Right ventricle myocardium inferior (tissue), 1 donor: Measurements from ENCODE around the gene IFNAR1. TPM values are rescaled to one million over a fixed set of nuclear protein-coding genes. Genes with fewer than 3 reads are reported as not detected.

Experiments
- ATAC-seq: fragments of 200-7000 bp; cut with Tn5 transposase; one replicate; pipeline ENCODE4 v1.9.1; 2020; ENCODE audit warnings: mild to moderate bottlenecking, moderate library complexity
- DNase-seq: peaks from one replicate; pipeline ENCODE4 v3.0.0; 2021; ENCODE audit errors: missing footprints
- intact Hi-C: fragments of 100-400 bp; cut with DNase I; formaldehyde crosslinking; loops from one replicate; pipeline ENCODE4 v1.11.0; 2022
- long read RNA-seq: library from polyadenylated mRNA; unstranded; transcript quantifications from one replicate; pipeline ENCODE4 v2.0.0, GENCODE V29; 2021
- total RNA-seq: library from RNA; stranded (reverse); fragmentation: NEBNext Ultra II Directional; extraction: Animal tissue kit (Norgen Biotek cat#: 25700); gene quantifications from one replicate; pipeline ENCODE4 v1.2.1, GENCODE V29; 2021
- donor health status: DM: no; HTN: yes; CAD: no; lungs with severe emphysema.

The IFNAR1 gene
- 31.6 TPM for total RNA-seq
- long read RNA-seq, full-length matches to known transcripts = 6 of 11 reads
- long read RNA-seq, partial matches to known transcripts = 2 of 11 reads
- long read RNA-seq, other reads (novel, unspliced or antisense) = 3 of 11 reads

DNA sequence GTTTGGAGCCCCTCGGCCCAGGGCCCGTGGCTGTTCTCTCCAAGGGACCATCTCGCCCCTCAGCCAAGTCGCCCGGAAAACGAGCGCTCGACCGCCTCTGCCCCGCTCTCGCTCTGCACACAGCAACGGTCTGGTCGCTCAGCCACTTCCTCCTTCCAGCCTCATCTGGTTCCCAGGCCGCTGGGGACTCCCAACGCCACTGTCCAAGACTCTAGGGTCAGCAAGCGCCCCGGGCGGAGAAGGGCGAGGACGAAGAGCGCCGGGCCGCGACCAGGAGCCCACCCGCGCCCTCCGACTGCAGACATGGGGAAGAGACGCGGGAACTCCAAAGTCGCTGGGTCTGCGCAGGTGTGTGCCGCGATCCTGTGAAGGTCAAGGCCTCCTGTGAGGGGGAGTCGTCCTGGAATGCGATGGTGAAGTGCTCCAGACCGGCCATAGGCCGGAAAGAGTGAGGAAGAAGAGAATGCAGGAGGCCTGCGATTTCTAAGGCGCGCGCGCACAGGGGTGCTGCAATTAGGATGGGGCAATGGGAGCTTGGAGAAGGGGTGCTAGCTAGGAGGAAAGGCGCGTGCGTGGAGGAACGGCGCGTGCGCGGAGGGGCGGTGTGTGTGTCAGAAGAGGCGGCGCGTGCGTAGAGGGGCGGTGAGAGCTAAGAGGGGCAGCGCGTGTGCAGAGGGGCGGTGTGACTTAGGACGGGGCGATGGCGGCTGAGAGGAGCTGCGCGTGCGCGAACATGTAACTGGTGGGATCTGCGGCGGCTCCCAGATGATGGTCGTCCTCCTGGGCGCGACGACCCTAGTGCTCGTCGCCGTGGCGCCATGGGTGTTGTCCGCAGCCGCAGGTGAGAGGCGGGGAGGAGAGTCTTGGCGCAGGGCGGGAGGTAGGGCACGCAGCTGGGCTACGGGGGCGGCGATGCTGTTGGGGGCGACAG lies at the start of gene IFNAR1:
IFNAR1 (plus strand) TSS at position 680 of the 931 bp plus-strand sequence; CDS start at position 766, 86 bp downstream.
- intact Hi-C loops = loop anchor here (2.0 kb wide), 3 partner anchors 36 to 126 kb away; partner anchors contain the start of gene IL10RB
- ATAC-seq = peak; percentile 99
- peak; percentile 100 for DNase-seq

GRCh38 chr21:33278721-33279120 lies 46.0 kb upstream of the IFNAR1 start:
- no peak for DNase-seq
- intact Hi-C loops = no loop called here
- ATAC-seq = no peak

DNA sequence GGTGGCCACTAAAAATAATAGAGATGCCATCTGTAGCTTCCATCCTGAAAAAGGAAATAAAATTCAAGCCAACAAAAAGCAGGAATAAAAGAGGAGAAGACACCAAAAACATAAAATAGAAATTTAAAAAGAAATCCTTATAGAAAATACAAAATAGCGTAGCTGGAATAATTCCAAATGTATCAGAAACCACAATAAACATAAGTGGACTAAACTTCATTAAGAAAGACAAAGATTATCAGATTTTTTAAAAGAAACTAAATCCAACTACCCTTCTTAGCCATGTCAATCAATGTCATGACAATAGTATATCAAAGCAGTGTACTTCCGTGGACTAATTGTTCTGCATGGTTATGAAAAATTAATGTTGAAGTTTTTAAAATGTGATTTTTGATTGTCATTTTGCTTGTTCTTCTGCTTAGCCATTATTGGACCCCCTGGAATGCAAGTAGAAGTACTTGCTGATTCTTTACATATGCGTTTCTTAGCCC lies 45.4 kb upstream of the IFNAR1 start:
- intact Hi-C loops = no loop called here

GRCh38 chr21:33281096-33281652 lies 43.6 kb upstream of the IFNAR1 start:
- DNase-seq (no peak), ATAC-seq (no peak)
- intact Hi-C loops = no loop called here

More for the DNA sequence above, 45.4 kb upstream of the IFNAR1 start:
- no peak for ATAC-seq
- no peak for DNase-seq

DNA sequence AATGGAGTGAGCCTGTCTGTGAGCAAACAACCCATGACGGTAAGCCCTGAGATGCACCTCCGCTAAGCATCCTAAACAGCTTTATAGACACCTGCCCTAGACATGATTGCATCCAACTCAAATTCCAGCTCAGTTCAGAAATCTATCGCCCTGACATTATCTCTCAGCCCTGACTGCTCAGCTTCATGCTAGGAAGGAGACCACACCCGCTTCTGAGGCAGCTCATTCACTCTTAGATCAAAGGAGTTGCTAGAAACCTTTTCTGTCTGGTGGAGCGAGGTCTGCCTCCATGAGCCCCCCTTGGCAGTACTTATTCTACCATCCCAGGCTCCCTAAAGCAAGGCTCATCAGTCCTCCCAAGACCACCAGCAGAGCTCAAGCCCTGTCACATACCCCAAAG lies 41.6 kb upstream of the IFNAR1 start:
- intact Hi-C loops = no loop called here
- ATAC-seq (no peak), DNase-seq (no peak)

DNA sequence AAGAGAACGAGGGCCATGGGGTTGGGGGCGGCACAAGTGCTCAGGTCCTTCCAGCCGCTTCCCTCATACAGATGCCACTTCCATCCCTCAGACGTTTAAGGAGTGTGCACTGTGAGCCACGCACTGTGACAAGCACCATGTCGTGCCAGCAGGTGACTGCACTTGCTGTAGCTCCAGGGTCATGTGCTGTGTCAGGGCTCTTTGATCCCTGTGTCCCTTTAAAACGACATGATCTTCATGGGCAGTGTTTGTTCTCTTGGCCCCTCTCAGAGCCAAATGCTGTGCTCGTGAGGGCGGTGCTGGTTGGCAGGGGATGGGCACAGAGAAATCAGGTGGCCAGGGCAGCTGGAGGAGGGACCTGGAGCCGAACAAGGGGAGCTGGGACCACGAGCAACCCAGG lies 38.7 kb upstream of the IFNAR1 start:
- ATAC-seq = no peak
- intact Hi-C loops = no loop called here
- DNase-seq = no peak

DNA sequence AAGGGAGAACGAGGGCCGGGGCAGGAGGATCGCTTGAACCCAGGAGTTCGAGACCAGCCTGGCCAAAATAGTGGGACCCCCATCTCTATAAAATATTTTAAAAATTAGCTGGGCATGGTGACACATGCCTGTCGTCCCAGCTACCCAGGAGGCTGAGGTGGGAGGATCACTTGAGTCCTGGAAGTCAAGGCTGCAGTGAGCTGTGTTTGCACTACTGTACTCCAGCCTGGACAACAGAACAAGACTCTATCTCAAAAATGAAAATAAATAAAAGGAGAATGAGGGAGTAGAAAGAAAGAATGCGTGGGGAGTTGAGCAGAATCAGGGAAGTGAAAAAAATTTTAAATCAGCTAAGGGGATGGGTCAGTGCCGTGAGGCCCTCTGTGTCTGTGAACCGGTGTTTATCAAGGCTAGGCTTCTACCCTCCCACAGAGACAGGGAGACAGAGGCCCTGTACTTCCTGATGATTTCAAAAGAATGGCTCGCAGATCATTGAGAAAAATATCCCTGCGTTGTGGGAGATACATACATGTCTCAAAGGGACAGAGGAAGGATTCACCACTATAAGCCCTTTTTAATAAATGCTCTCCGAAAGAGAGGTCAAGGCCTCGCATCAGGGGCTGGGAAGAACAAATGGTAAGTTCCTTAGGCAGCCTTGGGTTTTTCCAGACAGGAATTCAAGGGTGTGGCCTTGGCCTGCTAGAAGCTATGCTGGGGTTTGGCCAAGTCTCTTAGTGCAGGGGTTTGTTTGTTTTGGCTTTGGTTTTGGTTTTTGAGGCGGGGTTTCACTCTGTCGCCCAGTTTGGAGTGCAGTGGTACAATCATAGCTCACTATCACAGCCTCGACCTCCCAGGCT lies 37.9 kb upstream of the IFNAR1 start:
- DNase-seq (no peak), ATAC-seq (peak; percentile 75)
- intact Hi-C loops = no loop called here

GRCh38 chr21:33289199-33289819 lies 35.5 kb upstream of the IFNAR1 start:
- intact Hi-C loops = no loop called here
- no peak for DNase-seq
- no peak for ATAC-seq

DNA sequence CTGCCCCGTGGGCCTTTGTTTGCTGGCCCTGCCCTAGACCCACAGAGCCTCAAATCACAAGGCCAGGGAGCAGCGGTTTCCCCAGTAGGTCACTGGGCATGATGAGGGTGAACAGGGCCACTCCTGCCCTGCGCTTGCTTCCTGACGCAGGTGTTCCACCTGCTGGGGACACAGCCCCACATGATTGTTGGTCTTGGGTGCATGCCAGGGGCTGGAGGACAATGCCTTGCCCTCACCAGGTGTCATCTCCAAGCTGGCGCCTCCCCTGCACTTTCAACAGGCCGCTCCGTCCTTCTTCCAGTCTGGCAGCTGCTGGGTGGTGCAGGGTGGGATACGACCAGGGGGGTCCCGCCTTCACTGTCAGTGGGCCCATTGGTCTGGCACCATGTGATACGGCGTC lies 34.3 kb upstream of the IFNAR1 start:
- no peak for ATAC-seq

DNA sequence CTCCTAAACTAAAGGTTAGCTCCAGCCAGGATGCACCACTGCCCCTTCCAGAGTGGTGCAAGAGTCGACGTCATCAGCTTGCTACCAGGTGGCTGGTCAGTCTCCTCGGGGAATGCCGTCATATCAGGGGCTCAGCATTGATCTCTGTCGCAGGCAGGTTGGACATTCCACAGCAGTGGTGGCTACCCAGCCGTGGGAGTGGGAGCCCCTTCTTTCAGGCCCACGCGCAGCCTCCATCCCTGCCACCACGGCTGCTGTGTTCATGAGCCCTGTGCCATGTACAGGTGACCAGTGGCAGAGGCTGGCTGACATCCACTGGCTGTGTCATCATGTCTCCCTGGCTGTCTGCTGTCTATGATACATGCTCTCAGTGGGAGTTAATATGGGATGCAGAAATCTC lies 33.1 kb upstream of the IFNAR1 start:
- DNase-seq = no peak
- intact Hi-C loops = no loop called here
- no peak for ATAC-seq

More for the DNA sequence above, 34.3 kb upstream of the IFNAR1 start:
- no peak for DNase-seq
- intact Hi-C loops = no loop called here

DNA sequence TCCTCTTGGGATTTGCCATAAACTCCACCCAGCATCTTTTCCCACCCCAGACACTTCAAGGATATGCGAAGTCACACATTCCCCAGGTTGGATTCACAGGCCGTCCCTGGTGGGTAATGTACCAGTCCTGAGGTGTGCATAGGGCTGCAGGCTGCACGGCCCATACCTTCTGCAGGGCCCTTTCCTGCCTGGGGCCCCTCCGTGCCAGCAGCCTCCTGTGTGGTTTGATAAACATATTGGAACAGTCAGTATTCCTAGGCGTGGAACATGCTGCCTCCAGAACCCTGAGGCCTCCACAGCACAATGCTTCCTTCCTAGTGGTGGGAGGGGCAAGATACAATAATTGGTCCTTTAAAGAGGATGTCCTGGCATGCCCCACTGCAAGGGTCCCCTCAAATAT lies 32.0 kb upstream of the IFNAR1 start:
- ATAC-seq (no peak), DNase-seq (no peak)
- intact Hi-C loops = no loop called here

DNA sequence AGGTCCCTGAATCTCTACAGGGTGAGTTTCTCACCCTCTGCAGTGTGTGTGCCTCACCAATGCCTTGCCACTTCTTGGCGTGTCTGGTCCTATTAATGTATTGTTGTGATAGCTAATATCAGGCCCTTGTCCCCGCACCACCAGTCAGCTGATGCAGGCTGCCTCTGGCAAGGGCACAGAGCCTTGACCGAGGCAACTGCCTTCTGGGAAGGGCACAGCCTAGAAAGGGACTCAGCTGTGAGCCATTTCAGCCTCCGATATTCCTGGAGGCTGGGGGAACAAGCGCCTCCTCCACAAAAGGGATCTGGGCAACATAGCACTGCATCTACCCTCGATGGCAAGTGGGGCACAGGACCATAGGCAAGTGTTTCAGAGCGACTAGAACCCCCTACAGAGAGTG lies 31.6 kb upstream of the IFNAR1 start:
- intact Hi-C loops = no loop called here
- no peak for DNase-seq
- ATAC-seq = peak; percentile 44

GRCh38 chr21:33293811-33294216 lies 31.0 kb upstream of the IFNAR1 start:
- intact Hi-C loops = no loop called here
- DNase-seq = no peak
- no peak for ATAC-seq

DNA sequence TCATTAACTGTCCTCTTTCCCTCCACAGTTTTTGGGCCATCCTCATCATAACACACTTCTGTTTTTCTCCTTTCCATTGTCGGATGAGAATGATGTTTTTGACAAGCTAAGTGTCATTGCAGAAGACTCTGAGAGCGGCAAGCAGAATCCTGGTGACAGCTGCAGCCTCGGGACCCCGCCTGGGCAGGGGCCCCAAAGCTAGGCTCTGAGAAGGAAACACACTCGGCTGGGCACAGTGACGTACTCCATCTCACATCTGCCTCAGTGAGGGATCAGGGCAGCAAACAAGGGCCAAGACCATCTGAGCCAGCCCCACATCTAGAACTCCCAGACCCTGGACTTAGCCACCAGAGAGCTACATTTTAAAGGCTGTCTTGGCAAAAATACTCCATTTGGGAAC lies 28.6 kb upstream of the IFNAR1 start:
- intact Hi-C loops = no loop called here
- no peak for ATAC-seq
- DNase-seq = no peak

DNA sequence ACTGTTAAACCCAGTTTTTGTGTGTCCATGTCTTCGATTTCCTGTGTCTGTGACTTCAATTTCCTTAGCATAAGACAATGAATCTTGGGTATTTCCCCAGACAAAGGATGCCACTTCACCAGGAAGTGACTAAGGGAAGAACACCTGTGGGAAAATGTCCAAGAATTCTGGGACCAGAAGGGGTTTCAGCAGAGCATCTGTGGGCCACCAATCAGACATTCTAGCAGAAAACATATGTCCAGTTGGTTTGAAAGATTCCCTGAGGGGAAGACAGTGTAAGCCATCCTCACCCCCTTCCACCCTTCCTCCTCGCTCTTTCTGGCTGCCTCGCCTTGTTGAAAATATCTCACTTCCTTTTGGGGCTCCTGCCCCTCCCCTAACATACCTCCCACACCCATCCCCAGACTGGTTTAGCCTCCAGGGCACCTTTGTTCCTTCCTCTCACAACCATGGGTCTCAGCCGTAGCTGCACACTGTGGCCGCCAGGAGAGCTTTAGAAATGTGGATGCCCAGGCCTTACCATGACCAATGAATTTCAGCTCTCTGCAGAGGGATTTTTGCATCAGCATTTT lies 25.5 kb upstream of the IFNAR1 start:
- ATAC-seq (no peak), DNase-seq (no peak)
- intact Hi-C loops = no loop called here

- ATAC-seq (peak; percentile 64), DNase-seq (no peak)
- intact Hi-C loops = no loop called here
These were observed 23.8 kb upstream of the IFNAR1 start for GRCh38 chr21:33300701-33301631.

- no peak for ATAC-seq
- intact Hi-C loops = no loop called here
- DNase-seq = no peak
These were observed 23.2 kb upstream of the IFNAR1 start for GRCh38 chr21:33301632-33302002.
